Esophagus squamous epithelium (tissue), 4 donors: Measurements from ENCODE around the gene CORO7.

Experiments
- POLR2A ChIP-seq, 4 donors: fragments of 450-650 bp; IDR thresholded peaks; one replicate each; pipeline ENCODE4 v1.6.1; 2017; ENCODE audit warnings: antibody characterized with exemption in 4 of 4, mild to moderate bottlenecking in 4 of 4, moderate library complexity in 3 of 4
- TF ChIP-seq, protein P1 (sequence below), 6 experiments: fragments of 450-650 bp in 4 of 6; fragments of 200-600 bp in 2 of 6; sonication (generic) in 2 of 6; IDR thresholded peaks; one replicate each; pipeline ENCODE4 v1.5.1; 2016 to 2019; ENCODE audit warnings: antibody characterized with exemption in 6 of 6, mild to moderate bottlenecking in 4 of 6, moderate library complexity in 4 of 6

DNA sequence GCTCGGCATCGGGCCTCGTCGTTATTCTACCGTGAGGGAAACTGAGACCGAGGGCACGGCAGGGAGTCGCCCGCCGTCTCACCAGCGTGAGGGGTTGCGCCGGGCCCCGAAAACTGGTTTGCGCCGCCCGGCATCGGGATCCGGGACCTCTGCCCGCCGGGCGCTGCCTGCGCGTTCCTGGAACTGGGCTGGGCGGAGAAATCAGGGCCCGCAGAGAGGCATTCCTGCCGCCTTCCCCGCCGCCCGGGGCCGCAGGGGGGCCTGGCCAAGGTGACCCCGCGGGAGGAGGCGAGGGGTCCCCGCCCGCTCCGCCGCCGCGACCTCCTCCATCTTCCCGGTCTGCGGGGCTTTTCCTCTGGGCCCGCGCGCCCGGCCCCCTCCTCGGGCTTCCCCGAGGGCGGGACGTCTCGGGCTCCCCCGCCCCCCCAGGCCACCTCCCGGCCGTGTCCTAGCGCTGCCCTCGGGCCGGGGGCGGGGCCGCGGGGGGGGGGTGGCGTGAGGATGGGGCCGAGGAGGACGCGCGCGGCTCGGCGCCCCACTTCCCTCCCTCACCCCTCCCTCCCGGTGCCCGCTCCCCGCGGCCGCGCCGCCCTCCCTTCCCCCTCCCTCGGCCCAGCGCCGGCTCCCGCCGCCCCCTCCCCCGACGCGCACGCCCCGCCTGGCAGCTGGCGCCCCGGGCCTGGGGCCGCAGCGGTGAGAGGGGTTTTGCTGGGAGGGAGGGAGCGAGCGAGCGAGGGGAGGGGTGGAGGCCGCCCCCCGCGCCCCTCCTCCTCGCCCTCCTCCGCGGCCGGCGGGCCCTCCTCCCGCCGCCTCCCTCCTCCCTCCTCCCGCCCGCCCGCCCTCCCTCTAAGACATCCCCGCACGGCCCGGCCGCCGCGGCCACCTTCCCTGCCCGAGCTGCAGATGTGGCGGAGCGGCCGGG is 100.9 kb downstream of the CORO7 start, which contains the start of gene GLIS2:
- TF ChIP-seq POLR2A (IDR thresholded peaks at IDR 0.05), result peak in 1 of 4 donors; percentile 43
- TF ChIP-seq, protein P1, sequence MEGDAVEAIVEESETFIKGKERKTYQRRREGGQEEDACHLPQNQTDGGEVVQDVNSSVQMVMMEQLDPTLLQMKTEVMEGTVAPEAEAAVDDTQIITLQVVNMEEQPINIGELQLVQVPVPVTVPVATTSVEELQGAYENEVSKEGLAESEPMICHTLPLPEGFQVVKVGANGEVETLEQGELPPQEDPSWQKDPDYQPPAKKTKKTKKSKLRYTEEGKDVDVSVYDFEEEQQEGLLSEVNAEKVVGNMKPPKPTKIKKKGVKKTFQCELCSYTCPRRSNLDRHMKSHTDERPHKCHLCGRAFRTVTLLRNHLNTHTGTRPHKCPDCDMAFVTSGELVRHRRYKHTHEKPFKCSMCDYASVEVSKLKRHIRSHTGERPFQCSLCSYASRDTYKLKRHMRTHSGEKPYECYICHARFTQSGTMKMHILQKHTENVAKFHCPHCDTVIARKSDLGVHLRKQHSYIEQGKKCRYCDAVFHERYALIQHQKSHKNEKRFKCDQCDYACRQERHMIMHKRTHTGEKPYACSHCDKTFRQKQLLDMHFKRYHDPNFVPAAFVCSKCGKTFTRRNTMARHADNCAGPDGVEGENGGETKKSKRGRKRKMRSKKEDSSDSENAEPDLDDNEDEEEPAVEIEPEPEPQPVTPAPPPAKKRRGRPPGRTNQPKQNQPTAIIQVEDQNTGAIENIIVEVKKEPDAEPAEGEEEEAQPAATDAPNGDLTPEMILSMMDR (IDR thresholded peaks at IDR 0.05), result no peak
